HEK293 (cell line): ENCODE results near the gene TMPRSS6.

Experiments
- CTCF ChIA-PET: fragments of 350-600 bp; formaldehyde crosslinking; extraction: SDS; loops from one replicate; lab custom pipeline; 2021; ENCODE audit warnings: antibody characterized with exemption; lab: Yijun Ruan, JAX
- POLR2A ChIA-PET: fragments of 300-600 bp; formaldehyde crosslinking; extraction: SDS; loops from one replicate; lab custom pipeline; 2020; ENCODE audit warnings: antibody characterized with exemption, inconsistent platforms; lab: Yijun Ruan, JAX
- H3K27ac ChIP-seq: fragments of 200-500 bp; sonication (Bioruptor generic); 2 replicates; pipeline ENCODE4 v1.5.1; 2014; ENCODE audit warnings: low read depth, low read length, control low read depth, inconsistent platforms; ENCODE audit errors: extremely low read depth
- H3K36me3 ChIP-seq, 2 experiments: fragments of 200-500 bp in 1 of 2; sonication (Bioruptor generic) in 1 of 2; 1 replicate in 1 of 2; 2 replicates in 1 of 2; pipeline ENCODE4 v1.5.1; 2014 to 2017; ENCODE audit warnings: inconsistent platforms in 2 of 2, low read length in 2 of 2; ENCODE audit not compliant: control insufficient read depth in 2 of 2, insufficient read depth in 1 of 2
- H3K4me1 ChIP-seq: fragments of 200-500 bp; sonication (Bioruptor generic); 2 replicates; pipeline ENCODE4 v1.5.1; 2014; ENCODE audit warnings: mild to moderate bottlenecking, low read length, inconsistent platforms; ENCODE audit not compliant: control insufficient read depth, insufficient read depth
- H3K4me3 ChIP-seq: 2 replicates; pipeline ENCODE4 v1.5.1; 2011; ENCODE audit warnings: low read depth, mild to moderate bottlenecking, control low read depth, low read length, moderate library complexity
- H3K9me3 ChIP-seq: fragments of 200-500 bp; sonication (Bioruptor generic); 2 replicates; pipeline ENCODE4 v1.5.1; 2014; ENCODE audit warnings: low read depth, low read length, inconsistent platforms; ENCODE audit not compliant: control insufficient read depth, insufficient read depth
- EGR2 ChIP-seq: fragments of 450-650 bp; formaldehyde crosslinking; IDR thresholded peaks from 2 replicates; pipeline ENCODE4 v1.5.1; 2016; ENCODE audit warnings: low read depth, missing biosample characterization, missing genetic modification characterization
- KLF17 ChIP-seq: fragments of 450-650 bp; formaldehyde crosslinking; IDR thresholded peaks from 2 replicates; pipeline ENCODE4 v1.5.1; 2016; ENCODE audit warnings: missing biosample characterization, missing genetic modification characterization
- SALL2 ChIP-seq: fragments of 450-650 bp; formaldehyde crosslinking; IDR thresholded peaks from 2 replicates; pipeline ENCODE4 v1.5.0; 2017; ENCODE audit warnings: missing biosample characterization, mild to moderate bottlenecking, missing genetic modification characterization, borderline replicate concordance
- ZFHX2 ChIP-seq: fragments of 450-650 bp; formaldehyde crosslinking; conservative IDR thresholded peaks from 2 replicates; pipeline ENCODE4 v1.5.1; 2016; ENCODE audit warnings: missing biosample characterization, missing genetic modification characterization
- ZFP37 ChIP-seq: fragments of 450-650 bp; formaldehyde crosslinking; IDR thresholded peaks from 2 replicates; pipeline ENCODE4 v1.5.1; 2016; ENCODE audit warnings: missing biosample characterization, missing genetic modification characterization
- ZNF114 ChIP-seq: fragments of 450-650 bp; formaldehyde crosslinking; IDR thresholded peaks from 2 replicates; pipeline ENCODE4 v1.5.0; 2017; ENCODE audit warnings: missing biosample characterization, missing genetic modification characterization
- ZNF274 ChIP-seq, 2 experiments: fragments of 200-500 bp in 1 of 2; fragments of 450-650 bp in 1 of 2; sonication (Bioruptor generic) in 1 of 2; formaldehyde crosslinking in 1 of 2; IDR thresholded peaks; 2 replicates each; pipeline versions ENCODE4 v1.5.1 to v1.6.1; 2014 to 2016; ENCODE audit warnings: borderline replicate concordance in 1 of 2, inconsistent platforms in 1 of 2, low read length in 1 of 2, missing biosample characterization in 1 of 2, missing genetic modification characterization in 1 of 2
- ZNF292 ChIP-seq: fragments of 450-650 bp; formaldehyde crosslinking; IDR thresholded peaks from 2 replicates; pipeline ENCODE4 v1.5.1; 2016; ENCODE audit warnings: low read depth, missing biosample characterization, missing genetic modification characterization, borderline replicate concordance
- ZNF354C ChIP-seq: fragments of 450-650 bp; formaldehyde crosslinking; IDR thresholded peaks from 2 replicates; pipeline ENCODE4 v1.5.1; 2016; ENCODE audit warnings: missing biosample characterization, missing genetic modification characterization, low read depth, borderline replicate concordance
- ZNF37A ChIP-seq: fragments of 450-650 bp; IDR thresholded peaks from 2 replicates; pipeline ENCODE4 v1.5.1; 2018; ENCODE audit warnings: missing biosample characterization, missing genetic modification characterization
- ZNF513 ChIP-seq: fragments of 450-650 bp; IDR thresholded peaks from 2 replicates; pipeline ENCODE4 v1.5.1; 2018; ENCODE audit warnings: missing biosample characterization, missing genetic modification characterization
- ZNF521 ChIP-seq: fragments of 450-650 bp; formaldehyde crosslinking; IDR thresholded peaks from 2 replicates; pipeline ENCODE4 v1.5.1; 2017; ENCODE audit warnings: missing biosample characterization, mild to moderate bottlenecking, missing genetic modification characterization
- ZNF561 ChIP-seq: fragments of 450-650 bp; IDR thresholded peaks from 2 replicates; pipeline ENCODE4 v1.5.1; 2018; ENCODE audit warnings: missing biosample characterization, missing genetic modification characterization, borderline replicate concordance
- ZNF629 ChIP-seq: fragments of 450-650 bp; formaldehyde crosslinking; IDR thresholded peaks from 2 replicates; pipeline ENCODE4 v1.5.1; 2017; ENCODE audit warnings: missing biosample characterization, missing genetic modification characterization
- ZNF768 ChIP-seq: fragments of 450-650 bp; formaldehyde crosslinking; IDR thresholded peaks from 2 replicates; pipeline ENCODE4 v1.5.1; 2018; ENCODE audit warnings: missing biosample characterization, mild to moderate bottlenecking, missing genetic modification characterization
- ZNF791 ChIP-seq: fragments of 450-650 bp; formaldehyde crosslinking; IDR thresholded peaks from 2 replicates; pipeline ENCODE4 v1.5.1; 2016; ENCODE audit warnings: missing biosample characterization, missing genetic modification characterization

TMPRSS6 gene

GRCh38 chr22:37056246-37056645 lies 53.3 kb downstream of the TMPRSS6 start (continued):
- TF ChIP-seq KLF17 (tag by site-specific recombination) (no peak), ZNF561 (no peak), ZNF521 (tag by site-specific recombination) (no peak)
- TF ChIP-seq, all 188 proteins: peak for 0

GRCh38 chr22:37054600-37055365 lies 54.7 kb downstream of the TMPRSS6 start:
- ChIA-PET POLR2A (interaction anchor here (0.5 kb wide), 1 partner anchor 10 kb away, joined by 3 read pairs; no protein-coding TSS in a partner anchor), CTCF (interaction anchor here (0.7 to 2.6 kb wide), 6 partner anchors 9 to 202 kb away, joined by 3 to 9 read pairs (median 4); no protein-coding TSS in a partner anchor)
- Histone ChIP-seq H3K4me3 (no peak overlapping the region), H3K36me3 (peaks cover 0 to 70% of the 10 kb centered on the region in 2 experiments; a peak in 1 of 3 replicates), H3K9me3 (no peaks in the 10 kb centered on the region), H3K4me1 (peaks cover 5% of the 10 kb centered on the region; the same call in 1 of the 2 replicates), H3K27ac (no peak overlapping the region)
- no peak for TF ChIP-seq ZNF791 (tag by site-specific recombination)
- TF ChIP-seq ZNF629 (tag by site-specific recombination) = no peak
- TF ChIP-seq SALL2 (tag by site-specific recombination) = no peak
- no peak for TF ChIP-seq ZNF292 (tag by site-specific recombination)
- no peak for TF ChIP-seq ZNF37A (tag by site-specific recombination)
- TF ChIP-seq ZNF768 (tag by site-specific recombination) = 0 out of 2 replicates have a peak, but pooled peaks have one; percentile 11
- TF ChIP-seq ZNF354C = no peak

- POLR2A ChIA-PET = interaction anchor here (0.5 kb wide), 1 partner anchor 9 kb away, joined by 3 read pairs; no protein-coding TSS in a partner anchor
- no peak overlapping the region for H3K4me3 ChIP-seq
- H3K27ac ChIP-seq = no peak overlapping the region
- TF ChIP-seq ZNF274 (IDR thresholded peaks at IDR 0.05; ENCODE audit: low read length) = no peak
- TF ChIP-seq ZNF274 (tag by site-specific recombination; IDR thresholded peaks at IDR 0.05; ENCODE audit: borderline replicate concordance) = no peak
- TF ChIP-seq, all 188 proteins: peak for 0
- peaks cover 5% of the 10 kb centered on the region; the same call in 1 of the 2 replicates for H3K4me1 ChIP-seq
- no peaks in the 10 kb centered on the region for H3K9me3 ChIP-seq
- peaks cover 0 to 63% of the 10 kb centered on the region in 2 experiments; a peak in 1 of 3 replicates for H3K36me3 ChIP-seq
- CTCF ChIA-PET = interaction anchor here (0.8 to 2.6 kb wide), 2 partner anchors 32 to 146 kb away, joined by 3 to 9 read pairs; no protein-coding TSS in a partner anchor
Measured at GRCh38 chr22:37054056-37054395, 55.5 kb downstream of the TMPRSS6 start.

GRCh38 chr22:37053310-37054055 lies 56.0 kb downstream of the TMPRSS6 start:
- ChIA-PET CTCF (interaction anchor here (0.8 kb wide), 1 partner anchor 31 kb away, joined by 3 read pairs; no protein-coding TSS in a partner anchor), POLR2A (no interaction called here)
- no peaks in the 10 kb centered on the region for H3K9me3 ChIP-seq
- H3K4me1 ChIP-seq = peaks cover 5% of the 10 kb centered on the region; the same call in 1 of the 2 replicates
- no peak overlapping the region for H3K4me3 ChIP-seq
- H3K27ac ChIP-seq = no peak overlapping the region
- peaks cover 0 to 57% of the 10 kb centered on the region in 2 experiments; a peak in 1 of 3 replicates for H3K36me3 ChIP-seq
- TF ChIP-seq ZNF37A (tag by site-specific recombination) (no peak), ZFHX2 (tag by site-specific recombination) (peak; percentile 65), ZNF513 (no peak), ZFP37 (no peak), EGR2 (tag by site-specific recombination) (peak; percentile 81), ZNF114 (tag by site-specific recombination) (no peak)
- TF ChIP-seq, all 188 proteins: peak for 2
